ENCODE measurements around the gene ZBTB42.
A peak's percentile ranks its signal among the peaks of the same experiment; 100 is the strongest.

ZBTB42 gene

DNA sequence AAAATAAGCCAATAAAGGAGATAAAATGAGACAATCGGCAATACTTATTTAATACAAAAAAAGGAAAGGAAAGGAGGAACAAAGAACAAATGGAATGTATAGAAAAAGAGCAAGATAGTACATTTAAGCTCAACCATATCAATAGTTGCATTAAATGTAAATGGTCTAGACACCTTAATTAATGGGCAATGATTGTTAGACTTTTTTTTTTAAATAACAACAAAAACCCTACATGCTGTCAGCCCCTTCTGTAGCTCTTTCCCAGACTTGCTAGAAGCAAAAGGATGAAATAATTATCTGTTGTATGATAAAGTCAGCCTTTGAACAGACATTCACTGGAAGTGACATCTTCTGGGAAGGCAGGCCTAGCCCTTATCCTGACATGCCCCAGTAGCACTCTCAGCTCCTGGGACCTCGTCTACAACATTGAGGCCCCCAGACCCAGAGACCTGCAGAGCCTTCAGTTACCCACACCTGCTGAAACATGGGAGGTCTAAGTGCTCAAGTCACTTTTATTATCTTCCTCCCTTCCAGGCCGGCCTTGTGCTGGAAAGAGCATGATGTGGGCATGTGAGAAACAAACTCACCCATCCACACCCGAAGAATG, 34.5 kb upstream of the ZBTB42 start:
- Mint-ChIP-seq H3K4me1 (peaks cover 12% of the 10 kb centered on the region), H3K4me3 (no peak overlapping the region), H3K9me3 (no peaks in the 10 kb centered on the region), H3K27ac (no peak overlapping the region), H3K36me3 (peaks cover 46% of the 10 kb centered on the region)
- DNase-seq (ENCODE audit: low spot score in 2 of 2), result no peak
- ATAC-seq, result no peak

DNA sequence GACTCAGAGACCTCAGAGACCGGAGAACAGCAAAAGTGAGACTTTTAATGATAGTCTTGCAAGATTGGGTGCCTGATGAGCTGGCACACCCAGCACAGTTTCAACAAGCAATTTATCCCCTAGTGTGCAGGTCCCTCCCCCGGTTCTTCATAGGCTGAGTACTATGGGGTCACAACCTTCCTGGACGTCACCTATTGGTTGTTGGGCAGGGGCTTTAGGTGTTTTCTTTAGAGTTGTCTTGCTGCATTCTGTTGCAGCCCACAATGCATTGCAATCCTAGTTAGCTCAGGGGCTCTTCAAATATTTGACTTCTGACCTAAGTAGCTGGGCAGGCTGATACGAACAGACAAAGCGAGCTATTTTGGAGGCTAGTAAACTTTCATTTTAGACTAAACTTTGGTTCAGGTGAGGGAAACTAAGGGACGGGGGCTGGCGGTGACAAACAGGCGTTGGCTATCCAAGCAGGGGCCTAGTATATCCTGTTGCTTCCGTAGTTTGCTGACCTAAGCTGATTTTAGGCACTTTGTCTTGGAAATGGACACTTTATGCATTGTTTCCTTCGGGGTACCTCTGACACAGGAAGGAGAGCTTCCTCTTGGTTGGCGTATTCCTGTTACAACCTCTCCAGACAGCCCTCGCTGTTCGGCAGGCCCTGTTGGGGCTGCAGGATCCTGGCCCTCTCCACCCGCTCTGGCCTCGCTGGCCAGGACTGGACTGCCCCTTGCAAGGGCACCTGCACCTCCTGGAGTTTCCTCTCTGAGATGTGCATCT, 33.9 kb upstream of the ZBTB42 start:
- ATAC-seq (no peak), DNase-seq (ENCODE audit: low spot score in 2 of 2) (no peak)
- H3K4me3 Mint-ChIP-seq, result no peak overlapping the region
- no peaks in the 10 kb centered on the region for H3K9me3 Mint-ChIP-seq
- no peak overlapping the region for H3K27ac Mint-ChIP-seq
- H3K4me1 Mint-ChIP-seq, result peaks cover 11% of the 10 kb centered on the region
- peaks cover 46% of the 10 kb centered on the region for H3K36me3 Mint-ChIP-seq

DNA sequence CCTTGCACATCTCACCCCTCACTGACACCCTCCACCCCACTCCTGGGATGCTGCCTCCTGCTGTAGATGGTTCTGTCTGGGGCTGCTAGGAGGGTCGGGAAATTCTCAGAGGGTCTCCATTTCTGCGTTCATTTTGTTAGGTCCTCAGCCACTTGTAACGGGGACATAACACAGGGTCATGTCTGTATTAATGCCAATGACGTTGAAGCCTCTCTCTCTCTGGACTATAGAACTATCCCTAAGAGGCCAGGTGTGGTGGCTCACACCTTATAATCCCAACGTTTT, 33.3 kb upstream of the ZBTB42 start:
- peaks cover 11% of the 10 kb centered on the region for H3K4me1 Mint-ChIP-seq
- no peak for DNase-seq (ENCODE audit: low spot score in 2 of 2)

DNA sequence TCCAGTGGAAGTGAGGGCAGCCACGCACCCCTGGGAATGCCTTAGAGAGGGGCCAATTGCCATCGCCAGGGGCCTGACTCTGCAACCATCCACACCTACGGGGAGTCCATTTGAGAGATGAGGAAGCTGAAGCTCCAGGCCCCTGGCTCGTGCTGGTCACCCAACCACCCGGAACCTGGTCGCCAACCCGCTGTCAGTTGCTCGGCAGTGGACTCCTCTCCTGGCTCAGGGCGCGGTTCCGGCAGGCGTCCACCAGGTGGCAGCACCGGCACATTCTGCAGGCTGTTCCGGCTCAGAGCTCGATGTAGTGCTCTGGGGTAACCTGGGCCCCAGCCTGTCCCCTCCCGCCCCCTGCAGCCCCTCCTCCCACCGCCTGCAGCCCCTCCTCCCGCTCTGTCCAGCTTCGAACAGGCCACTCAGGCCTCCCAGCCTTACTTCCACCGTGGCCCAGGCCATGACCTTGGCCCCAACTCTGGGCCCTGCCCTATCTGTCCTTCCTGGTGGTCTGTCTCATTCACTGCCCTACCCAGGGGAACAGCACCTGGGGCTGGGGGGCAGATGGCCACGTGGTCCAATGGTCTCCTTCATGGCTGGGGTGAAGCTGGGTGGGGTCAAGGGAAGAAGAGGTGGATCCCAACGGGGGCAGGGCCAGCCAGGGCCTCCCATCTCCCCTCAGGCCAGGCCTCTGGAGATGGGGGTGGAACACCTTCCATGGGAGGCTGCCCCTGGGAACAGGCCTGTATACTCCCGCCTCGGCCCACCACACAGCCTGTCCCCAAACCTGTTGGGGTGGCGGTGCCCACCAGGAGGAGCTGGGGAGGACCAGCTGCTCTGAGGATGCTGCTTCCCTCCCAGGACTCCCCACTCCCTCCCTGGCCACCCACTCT, 32.2 kb upstream of the ZBTB42 start:
- H3K4me1 Mint-ChIP-seq, result peaks cover 11% of the 10 kb centered on the region
- DNase-seq (ENCODE audit: low spot score in 2 of 2) (peak; percentile 98), ATAC-seq (peak; percentile 93)
- H3K36me3 Mint-ChIP-seq, result peaks cover 50% of the 10 kb centered on the region
- no peaks in the 10 kb centered on the region for H3K9me3 Mint-ChIP-seq
- no peak overlapping the region for H3K27ac Mint-ChIP-seq
- no peak overlapping the region for H3K4me3 Mint-ChIP-seq

More for the DNA sequence above, 33.3 kb upstream of the ZBTB42 start:
- H3K36me3 Mint-ChIP-seq, result peaks cover 44% of the 10 kb centered on the region
- no peaks in the 10 kb centered on the region for H3K9me3 Mint-ChIP-seq
- no peak overlapping the region for H3K4me3 Mint-ChIP-seq
- H3K27ac Mint-ChIP-seq, result no peak overlapping the region
- no peak for ATAC-seq

DNA sequence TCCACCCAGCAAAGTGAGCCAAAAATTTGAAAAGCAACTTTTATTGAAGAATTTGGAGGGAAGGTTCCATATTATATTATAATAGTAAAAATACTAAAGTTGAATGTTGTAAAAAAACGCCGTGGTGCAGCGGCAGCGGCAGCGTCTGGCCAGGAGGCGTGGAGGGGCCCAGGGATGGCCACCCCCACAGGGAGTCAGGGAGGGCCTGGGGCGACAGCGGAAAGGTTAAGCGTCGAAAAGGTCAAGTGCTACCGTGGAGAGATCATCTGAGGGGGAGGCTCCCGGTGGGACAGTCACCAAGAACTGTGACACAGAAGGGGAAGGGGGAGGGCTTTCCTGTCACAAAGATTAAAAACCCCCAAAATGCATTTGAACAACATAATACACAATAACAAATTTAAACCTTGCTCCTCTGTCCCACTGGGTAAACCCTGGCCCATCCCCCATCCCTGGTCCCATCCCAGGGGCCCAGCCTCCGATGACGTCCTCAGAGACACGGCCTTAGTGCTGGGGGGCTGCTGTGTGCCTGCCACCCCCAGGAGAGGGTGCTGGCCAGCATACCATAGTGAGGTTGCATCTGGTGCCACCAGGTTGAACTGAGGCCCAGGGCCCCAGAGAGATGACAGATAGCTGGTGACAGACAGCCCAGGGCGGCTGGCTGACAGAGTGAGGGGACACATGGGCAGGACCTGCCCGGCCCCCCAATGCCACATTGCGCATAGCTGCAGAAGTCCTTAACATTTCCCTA, 31.4 kb upstream of the ZBTB42 start:
- Mint-ChIP-seq H3K27ac (no peak overlapping the region), H3K9me3 (no peaks in the 10 kb centered on the region), H3K4me1 (peaks cover 11% of the 10 kb centered on the region), H3K36me3 (peaks cover 58% of the 10 kb centered on the region), H3K4me3 (no peak overlapping the region)
- ATAC-seq (no peak), DNase-seq (ENCODE audit: low spot score in 2 of 2) (no peak)

DNA sequence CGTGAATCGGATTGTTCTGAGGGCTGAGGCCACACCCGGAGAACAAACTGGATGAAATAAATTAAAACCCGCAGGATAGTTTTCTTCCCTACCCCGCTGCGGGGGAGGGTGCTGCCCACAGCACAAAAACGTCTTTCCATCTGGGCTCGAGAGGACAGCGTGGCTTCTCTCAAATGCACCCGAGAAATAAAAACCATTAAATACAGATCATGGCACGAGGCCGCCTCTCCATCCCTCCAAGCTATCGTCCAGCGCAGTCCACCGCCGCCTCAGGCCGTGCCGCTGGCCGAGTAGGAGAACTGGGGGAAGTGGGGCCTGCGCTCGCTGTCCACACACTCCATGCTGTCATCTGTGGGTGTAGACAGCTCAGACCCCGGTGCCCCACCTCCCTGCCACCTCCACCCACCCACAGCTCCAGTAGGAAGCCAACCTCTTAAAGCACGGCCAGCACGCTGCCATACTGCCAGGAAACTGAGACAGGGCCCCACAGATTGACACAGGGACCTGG, 30.8 kb upstream of the ZBTB42 start:
- ATAC-seq, result no peak
- no peak for DNase-seq (ENCODE audit: low spot score in 2 of 2)
- Mint-ChIP-seq H3K27ac (no peak overlapping the region), H3K9me3 (no peaks in the 10 kb centered on the region), H3K36me3 (peaks cover 65% of the 10 kb centered on the region), H3K4me1 (peaks cover 11% of the 10 kb centered on the region), H3K4me3 (no peak overlapping the region)

DNA sequence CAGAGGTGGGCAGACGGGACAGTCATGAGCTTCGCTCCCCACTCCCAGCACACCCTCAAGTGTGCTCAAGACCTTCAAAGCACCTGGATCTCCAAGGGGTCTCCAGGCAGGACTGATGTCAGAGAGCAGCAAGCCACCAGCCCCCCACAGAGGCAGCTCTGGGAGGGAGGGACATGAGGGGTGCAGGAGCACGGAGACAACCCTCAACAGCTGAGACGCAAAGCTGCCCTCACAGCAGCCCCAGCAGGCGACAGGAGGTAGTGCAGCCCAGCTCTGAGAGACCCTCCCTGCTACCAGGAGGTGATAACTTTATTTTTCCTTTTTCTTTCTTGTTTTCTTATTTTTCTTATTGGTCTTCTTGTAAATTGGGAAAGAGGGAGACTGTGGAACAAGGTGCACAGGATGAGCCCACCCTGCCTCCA, 30.0 kb upstream of the ZBTB42 start:
- DNase-seq (ENCODE audit: low spot score in 2 of 2), result no peak
- peaks cover 11% of the 10 kb centered on the region for H3K4me1 Mint-ChIP-seq
- no peaks in the 10 kb centered on the region for H3K9me3 Mint-ChIP-seq
- H3K27ac Mint-ChIP-seq, result peak overlapping the region; percentile 76
- no peak overlapping the region for H3K4me3 Mint-ChIP-seq
- H3K36me3 Mint-ChIP-seq, result peaks cover 66% of the 10 kb centered on the region
- no peak for ATAC-seq

DNA sequence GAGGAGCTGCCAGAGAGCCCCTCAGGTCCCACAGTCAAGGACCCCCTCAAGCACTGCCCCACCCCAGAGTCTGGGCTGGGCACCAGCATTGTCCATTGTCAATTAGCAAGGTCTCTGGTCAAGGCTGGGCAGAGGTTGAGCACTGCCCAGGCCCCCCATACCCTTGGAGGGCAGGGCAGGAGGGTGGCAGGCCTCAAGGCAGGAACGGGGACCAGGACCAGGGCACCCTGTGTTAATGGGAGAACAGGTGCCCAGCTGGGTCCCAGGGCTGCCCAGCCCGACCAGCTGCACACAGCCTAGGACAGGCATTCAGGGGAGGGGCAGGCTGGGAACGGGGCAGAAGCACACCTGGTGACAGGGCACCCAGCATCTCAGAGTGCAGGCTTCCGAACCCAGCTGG, 29.5 kb upstream of the ZBTB42 start:
- Mint-ChIP-seq H3K9me3 (no peaks in the 10 kb centered on the region), H3K27ac (peak overlapping the region; percentile 76), H3K4me1 (peaks cover 11% of the 10 kb centered on the region), H3K4me3 (no peak overlapping the region), H3K36me3 (peaks cover 71% of the 10 kb centered on the region)
- ATAC-seq (no peak), DNase-seq (ENCODE audit: low spot score in 2 of 2) (no peak)

DNA sequence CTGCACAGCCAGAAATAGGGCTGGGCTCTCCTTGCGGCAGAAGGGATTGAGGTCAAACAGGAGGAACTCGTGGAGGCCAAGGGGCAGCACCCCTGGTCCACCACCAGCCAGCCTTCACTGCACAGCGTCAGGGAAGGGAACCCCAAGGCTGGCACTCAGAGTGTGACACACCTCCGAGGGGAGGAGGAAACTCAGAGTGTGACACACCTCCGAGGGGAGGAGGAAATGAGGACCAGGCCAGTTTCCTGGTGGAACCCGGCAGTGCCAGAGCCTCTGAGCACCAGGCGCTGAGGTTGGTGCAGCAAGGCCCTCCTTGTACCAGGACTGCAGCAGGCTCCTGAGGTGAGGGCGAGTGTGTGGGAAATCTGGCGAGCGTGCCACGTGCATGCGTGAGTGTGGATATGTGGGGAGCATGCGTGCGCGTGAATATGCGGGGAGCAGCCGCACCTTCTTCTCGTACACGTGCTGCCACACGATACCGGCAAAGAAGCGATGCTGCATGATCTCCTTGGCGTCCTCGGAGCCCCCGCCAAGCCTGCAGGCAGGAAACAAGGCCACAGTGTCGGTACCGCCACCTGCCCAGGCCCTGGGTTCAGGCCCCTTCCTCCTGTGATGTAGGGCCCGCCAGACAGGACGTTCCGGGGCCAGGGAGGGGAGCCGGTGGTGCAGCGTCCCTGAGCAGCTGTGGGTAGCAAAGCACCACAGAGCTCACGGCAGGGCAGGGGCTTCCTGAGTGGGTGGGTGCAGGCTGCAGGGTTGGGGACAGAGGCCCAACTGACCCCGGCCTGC, 28.8 kb upstream of the ZBTB42 start:
- Mint-ChIP-seq H3K36me3 (peaks cover 71% of the 10 kb centered on the region), H3K4me3 (no peak overlapping the region), H3K9me3 (no peaks in the 10 kb centered on the region), H3K27ac (peak overlapping the region; percentile 56), H3K4me1 (peaks cover 11% of the 10 kb centered on the region)
- ATAC-seq (no peak), DNase-seq (ENCODE audit: low spot score in 2 of 2) (no peak)

DNA sequence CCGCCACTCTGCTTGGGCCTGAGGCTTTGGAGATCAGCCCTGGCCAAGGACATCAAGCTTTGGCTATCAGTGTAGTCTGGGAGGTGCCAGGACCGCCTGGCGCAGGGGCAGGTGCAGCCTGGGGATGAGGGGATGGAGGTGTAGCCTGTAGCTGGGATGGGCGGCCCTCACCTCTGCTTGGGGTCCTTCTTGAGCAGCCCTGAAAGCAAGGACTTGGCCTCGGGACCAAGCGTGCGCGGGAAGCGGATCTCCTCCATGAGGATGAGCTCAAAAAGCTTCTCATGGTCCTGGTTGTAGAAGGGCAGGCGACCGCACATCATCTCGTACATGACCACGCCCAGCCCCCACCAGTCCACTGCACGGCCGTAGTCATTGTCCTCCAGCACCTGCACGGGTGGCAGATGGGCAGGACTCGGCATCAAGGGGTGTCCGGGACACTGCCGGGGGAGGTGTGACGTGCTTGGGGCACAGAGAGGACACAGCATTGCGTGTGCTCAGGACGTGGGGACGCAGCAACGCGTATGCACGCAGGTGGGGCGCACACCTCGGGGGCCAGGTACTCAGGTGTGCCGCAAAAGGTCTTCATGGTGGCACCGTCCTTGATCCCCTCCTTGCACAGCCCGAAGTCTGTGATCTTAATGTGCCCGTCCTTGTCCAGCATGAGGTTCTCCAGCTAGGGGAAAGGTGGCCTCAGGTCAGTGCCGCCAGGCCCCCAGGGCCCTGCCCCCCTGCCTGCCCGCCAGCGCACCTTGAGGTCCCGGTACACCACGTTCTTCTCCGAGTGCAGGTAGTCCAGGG, 28.0 kb upstream of the ZBTB42 start:
- Mint-ChIP-seq H3K4me1 (peaks cover 11% of the 10 kb centered on the region), H3K36me3 (peaks cover 71% of the 10 kb centered on the region)
- ATAC-seq, result no peak

DNA sequence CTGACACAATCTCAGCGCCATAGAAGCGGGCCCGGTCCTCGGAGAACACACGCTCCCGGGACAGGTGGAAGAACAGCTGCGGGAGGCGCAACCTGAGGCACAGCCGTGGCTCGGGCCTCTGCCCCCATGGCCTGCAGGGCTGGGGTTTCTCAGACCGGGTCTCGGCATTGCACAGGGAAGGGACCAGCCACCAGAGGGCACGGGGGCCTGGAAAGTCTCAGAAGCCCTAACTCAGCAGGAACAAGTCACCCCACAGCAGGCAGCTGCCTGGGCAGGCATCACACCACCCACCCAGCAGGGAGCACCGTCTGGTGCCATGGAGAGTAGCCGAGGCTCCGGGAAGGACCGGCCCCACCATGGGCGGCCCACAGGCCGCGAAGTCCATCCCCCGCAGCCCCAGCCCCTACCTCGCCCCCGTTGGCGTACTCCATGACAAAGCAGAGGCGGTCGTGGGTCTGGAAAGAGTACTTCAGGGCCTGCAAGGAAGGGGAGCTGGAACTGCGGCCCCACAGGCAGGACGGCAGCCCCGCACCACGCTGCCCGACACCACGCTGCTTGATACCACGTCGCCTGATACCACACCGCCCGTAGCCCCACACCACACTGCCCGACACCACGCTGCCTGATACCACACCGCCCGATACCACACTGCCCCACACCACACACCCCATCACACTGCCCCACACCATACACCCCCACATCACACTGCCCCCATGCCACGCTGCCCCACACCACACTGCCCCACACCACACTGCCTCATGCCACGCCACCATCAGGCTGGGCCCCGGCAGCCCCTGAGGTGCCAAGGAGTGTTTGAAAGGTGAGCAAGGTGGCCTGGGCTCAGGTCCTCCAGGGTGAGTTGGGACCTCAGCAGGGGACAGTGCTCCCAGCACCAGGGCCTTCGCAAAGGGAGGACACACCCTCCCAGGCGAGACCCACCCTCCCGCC, 27.1 kb upstream of the ZBTB42 start:
- peaks cover 3% of the 10 kb centered on the region for H3K4me1 Mint-ChIP-seq
- no peak overlapping the region for H3K4me3 Mint-ChIP-seq
- peaks cover 64% of the 10 kb centered on the region for H3K36me3 Mint-ChIP-seq
- ATAC-seq (no peak), DNase-seq (ENCODE audit: low spot score in 2 of 2) (no peak)
- H3K27ac Mint-ChIP-seq, result no peak overlapping the region
- no peaks in the 10 kb centered on the region for H3K9me3 Mint-ChIP-seq

More for the DNA sequence above, 28.0 kb upstream of the ZBTB42 start:
- peak overlapping the region; percentile 56 for H3K27ac Mint-ChIP-seq
- H3K9me3 Mint-ChIP-seq, result no peaks in the 10 kb centered on the region
- DNase-seq (ENCODE audit: low spot score in 2 of 2), result no peak
- H3K4me3 Mint-ChIP-seq, result no peak overlapping the region

DNA sequence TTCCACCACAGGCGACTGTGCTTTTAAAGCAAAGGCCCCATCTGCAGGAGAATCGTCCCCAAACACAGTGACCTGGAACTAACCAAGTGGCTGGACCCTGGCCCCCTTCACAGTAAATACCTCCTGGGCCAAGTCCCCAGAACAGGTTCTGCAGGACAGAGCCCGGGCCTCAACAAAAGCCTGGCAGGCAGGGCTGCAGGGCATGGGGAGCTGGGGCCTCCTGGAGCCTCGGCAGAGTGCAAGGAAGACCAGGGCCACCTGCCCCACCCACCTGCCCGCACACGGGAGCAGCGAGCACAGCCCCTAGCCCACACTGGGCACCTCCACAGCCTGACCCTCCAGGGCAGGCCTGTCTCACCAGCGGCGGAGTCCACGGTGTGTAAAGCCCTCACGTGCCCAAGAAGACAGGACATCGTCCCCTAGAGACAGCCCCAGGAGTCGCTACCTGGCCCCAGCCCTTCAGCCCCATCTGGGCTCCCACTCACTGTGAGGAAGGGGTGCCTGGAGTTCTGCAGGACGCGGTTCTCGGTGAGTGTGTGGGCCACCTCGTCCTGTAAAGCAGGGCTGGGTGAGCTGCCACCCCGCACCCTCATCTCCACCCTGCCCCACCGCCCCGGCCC, 26.3 kb upstream of the ZBTB42 start:
- Mint-ChIP-seq H3K9me3 (no peaks in the 10 kb centered on the region), H3K36me3 (peaks cover 57% of the 10 kb centered on the region), H3K4me1 (no peaks in the 10 kb centered on the region), H3K27ac (peak overlapping the region; percentile 20), H3K4me3 (no peak overlapping the region)
- DNase-seq (ENCODE audit: low spot score in 2 of 2) (no peak), ATAC-seq (no peak)
